HG03342 (cell line): ENCODE results near the gene HOXC9.

Experiments used
- ATAC-seq: cut with Tn5 transposase; IDR thresholded peaks from one replicate; pipeline ENCODE4 v1.9.1; 2021; ENCODE audit warnings: mild to moderate bottlenecking, moderate library complexity; ENCODE audit not compliant: unreplicated experiment

Gene HOXC9

GRCh38 chr12:54049108-54049507 lies 49.1 kb downstream of the HOXC9 start:
- ATAC-seq = no peak

- no peak for ATAC-seq
Observed at GRCh38 chr12:54050482-54050810, 50.5 kb downstream of the HOXC9 start.

- ATAC-seq = no peak
Observed at GRCh38 chr12:54051026-54051842, 51.3 kb downstream of the HOXC9 start.

GRCh38 chr12:54051874-54052437 lies 52.0 kb downstream of the HOXC9 start:
- no peak for ATAC-seq

- ATAC-seq = no peak
Observed at GRCh38 chr12:54052438-54053002, 52.6 kb downstream of the HOXC9 start.
